ENCODE results near the gene MCU.

MCU gene

DNA sequence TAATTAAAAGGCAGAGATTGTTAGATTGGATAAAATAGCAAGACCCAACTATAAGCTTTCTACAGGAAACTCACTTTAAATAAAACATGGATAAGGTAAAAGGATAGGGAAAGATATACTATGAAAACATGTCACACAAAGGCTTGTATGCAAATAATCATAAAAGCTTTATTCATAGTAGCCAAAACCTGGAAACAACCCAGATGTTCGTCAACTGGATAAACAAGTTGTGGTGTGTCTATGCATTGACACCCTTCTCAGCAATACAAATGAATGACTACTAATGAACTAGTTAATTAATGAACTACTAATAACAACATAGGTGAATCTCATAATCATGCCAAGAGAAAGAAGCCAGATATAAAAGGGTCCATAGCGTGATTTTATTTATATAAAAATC lies 163.8 kb downstream of the MCU start:
- no peak for DNase-seq (ENCODE audit: low spot score)
- no peak overlapping the region for H3K27ac ChIP-seq
- POLR2A ChIA-PET (ENCODE audit: low non-redundant PET), result no interaction called here
- CTCF ChIA-PET, result interaction anchor here (0.7 kb wide), 1 partner anchor 340 kb away, joined by 5 read pairs; no protein-coding TSS in a partner anchor
- TF ChIP-seq, protein P1, sequence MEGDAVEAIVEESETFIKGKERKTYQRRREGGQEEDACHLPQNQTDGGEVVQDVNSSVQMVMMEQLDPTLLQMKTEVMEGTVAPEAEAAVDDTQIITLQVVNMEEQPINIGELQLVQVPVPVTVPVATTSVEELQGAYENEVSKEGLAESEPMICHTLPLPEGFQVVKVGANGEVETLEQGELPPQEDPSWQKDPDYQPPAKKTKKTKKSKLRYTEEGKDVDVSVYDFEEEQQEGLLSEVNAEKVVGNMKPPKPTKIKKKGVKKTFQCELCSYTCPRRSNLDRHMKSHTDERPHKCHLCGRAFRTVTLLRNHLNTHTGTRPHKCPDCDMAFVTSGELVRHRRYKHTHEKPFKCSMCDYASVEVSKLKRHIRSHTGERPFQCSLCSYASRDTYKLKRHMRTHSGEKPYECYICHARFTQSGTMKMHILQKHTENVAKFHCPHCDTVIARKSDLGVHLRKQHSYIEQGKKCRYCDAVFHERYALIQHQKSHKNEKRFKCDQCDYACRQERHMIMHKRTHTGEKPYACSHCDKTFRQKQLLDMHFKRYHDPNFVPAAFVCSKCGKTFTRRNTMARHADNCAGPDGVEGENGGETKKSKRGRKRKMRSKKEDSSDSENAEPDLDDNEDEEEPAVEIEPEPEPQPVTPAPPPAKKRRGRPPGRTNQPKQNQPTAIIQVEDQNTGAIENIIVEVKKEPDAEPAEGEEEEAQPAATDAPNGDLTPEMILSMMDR (conservative IDR thresholded peaks at IDR 0.05; ENCODE audit: low read depth), result no peak

DNA sequence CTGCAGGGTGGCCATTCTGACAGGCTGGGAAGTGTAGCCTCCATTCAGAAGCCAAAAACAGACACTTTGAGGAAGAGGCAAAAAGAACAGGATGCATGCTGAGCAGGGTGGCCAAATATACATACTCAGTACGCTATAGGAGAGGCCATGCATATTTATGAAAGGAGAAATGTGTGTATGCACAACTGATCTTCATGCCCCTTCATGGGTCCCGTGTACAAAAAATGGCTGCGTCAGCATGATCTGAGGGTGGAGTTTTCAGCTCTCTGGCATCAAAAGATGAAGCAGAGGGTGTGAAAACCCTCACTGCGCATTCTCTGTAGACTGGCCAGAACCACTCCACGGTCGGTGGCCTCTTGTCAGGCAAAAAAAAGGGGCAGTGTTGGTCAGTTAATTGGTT lies 166.1 kb downstream of the MCU start:
- POLR2A ChIA-PET (ENCODE audit: low non-redundant PET), result no interaction called here
- TF ChIP-seq, protein P1 (conservative IDR thresholded peaks at IDR 0.05; ENCODE audit: low read depth), result no peak
- CTCF ChIA-PET, result interaction anchor here (0.7 to 1.2 kb wide), 2 partner anchors 12 to 418 kb away, joined by 3 read pairs; no protein-coding TSS in a partner anchor
- no peak for DNase-seq (ENCODE audit: low spot score)
- H3K27ac ChIP-seq, result no peak overlapping the region

- TF ChIP-seq, protein P1 (conservative IDR thresholded peaks at IDR 0.05; ENCODE audit: low read depth), result no peak
- no peak for DNase-seq (ENCODE audit: low spot score)
- POLR2A ChIA-PET (ENCODE audit: low non-redundant PET), result no interaction called here
- CTCF ChIA-PET, result no interaction called here
- no peak overlapping the region for H3K27ac ChIP-seq
Observed at GRCh38 chr10:72862957-72863356, 171.0 kb downstream of the MCU start.

- peak; percentile 37 for DNase-seq (ENCODE audit: low spot score)
- POLR2A ChIA-PET (ENCODE audit: low non-redundant PET), result no interaction called here
Observed at GRCh38 chr10:72875250-72876055, 183.5 kb downstream of the MCU start.

GRCh38 chr10:72879245-72879644 lies 187.3 kb downstream of the MCU start:
- ChIA-PET CTCF (no interaction called here), POLR2A (ENCODE audit: low non-redundant PET) (no interaction called here)
- TF ChIP-seq, protein P1 (conservative IDR thresholded peaks at IDR 0.05; ENCODE audit: low read depth), result no peak
- H3K27ac ChIP-seq, result no peak overlapping the region
- no peak for DNase-seq (ENCODE audit: low spot score)

More at GRCh38 chr10:72875250-72876055, 183.5 kb downstream of the MCU start:
- TF ChIP-seq, protein P1 (conservative IDR thresholded peaks at IDR 0.05; ENCODE audit: low read depth), result peak; percentile 67
- H3K27ac ChIP-seq, result no peak overlapping the region
- CTCF ChIA-PET, result interaction anchor here (0.5 to 0.7 kb wide), 2 partner anchors 132 to 522 kb away, joined by 3 to 4 read pairs; no protein-coding TSS in a partner anchor

DNA sequence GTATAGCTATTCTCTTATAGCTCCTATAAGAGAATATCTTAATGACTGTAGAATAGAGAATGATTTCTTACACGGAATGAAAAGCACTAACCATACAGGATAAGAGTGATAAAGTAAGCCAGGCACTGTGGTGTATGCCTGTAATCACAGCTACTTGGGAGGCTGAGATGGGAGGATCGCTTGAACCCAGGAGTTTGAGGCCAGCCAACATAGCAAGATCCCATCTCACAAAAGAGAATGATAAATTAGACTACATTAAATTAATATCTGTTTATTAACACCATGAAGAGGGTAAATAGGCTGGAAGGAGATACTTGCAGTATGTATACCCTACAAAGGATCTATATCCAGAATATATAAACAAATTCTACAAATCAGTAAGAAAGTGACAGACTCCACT lies 189.3 kb downstream of the MCU start:
- ChIA-PET CTCF (interaction anchor here (0.6 to 0.7 kb wide), 2 partner anchors 110 to 618 kb away, joined by 3 to 4 read pairs; no protein-coding TSS in a partner anchor), POLR2A (ENCODE audit: low non-redundant PET) (no interaction called here)
- no peak for DNase-seq (ENCODE audit: low spot score)
- TF ChIP-seq, protein P1 (conservative IDR thresholded peaks at IDR 0.05; ENCODE audit: low read depth), result no peak
- H3K27ac ChIP-seq, result no peak overlapping the region

All from RWPE1 (cell line).